HepG2 (cell line): ENCODE measurements around the gene PAK1IP1.

Source experiments
- ATF4 ChIP-seq, 2 experiments: fragments of 450-650 bp in 1 of 2; sonication (generic) in 1 of 2; formaldehyde crosslinking; IDR thresholded peaks; 2 replicates each; pipeline versions ENCODE4 v1.5.0 to v1.8.0; 2020 to 2022; ENCODE audit warnings: mild to moderate bottlenecking in 1 of 2, missing genetic modification reagents in 1 of 2
- CEBPZ ChIP-seq: IDR thresholded peaks from 2 replicates; pipeline ENCODE4 v1.6.1; 2012; ENCODE audit warnings: low read length, improper control_type of control experiment
- CTCF ChIP-seq: sonication (generic); formaldehyde crosslinking; IDR thresholded peaks from 2 replicates; pipeline ENCODE4 v1.5.0; 2020; ENCODE audit warnings: mild to moderate bottlenecking, missing genetic modification reagents, moderate library complexity
- JUNB ChIP-seq: sonication (generic); formaldehyde crosslinking; IDR thresholded peaks from 2 replicates; pipeline ENCODE4 v1.8.0; 2022; ENCODE audit warnings: missing genetic modification reagents, mild to moderate bottlenecking, borderline replicate concordance
- POLR2A ChIP-seq, 2 experiments: IDR thresholded peaks; 2 replicates each; pipeline ENCODE4 v1.6.1; 2011; ENCODE audit warnings: low read depth in 2 of 2, low read length in 2 of 2, mild to moderate bottlenecking in 1 of 2, moderate library complexity in 1 of 2; ENCODE audit not compliant: insufficient read depth in 1 of 2
- SIX4 ChIP-seq: sonication (generic); formaldehyde crosslinking; IDR thresholded peaks from 2 replicates; pipeline ENCODE4 v1.4.0; 2020; ENCODE audit warnings: missing genetic modification reagents
- ZBTB34 ChIP-seq: sonication (generic); formaldehyde crosslinking; IDR thresholded peaks from 2 replicates; pipeline ENCODE4 v1.8.0; 2022; ENCODE audit warnings: mild to moderate bottlenecking, missing genetic modification reagents
- ZBTB8A ChIP-seq: sonication (generic); formaldehyde crosslinking; IDR thresholded peaks from 2 replicates; pipeline ENCODE4 v1.4.0; 2020; ENCODE audit warnings: mild to moderate bottlenecking, low read depth, missing genetic modification reagents, borderline replicate concordance
- ZFP82 ChIP-seq: sonication (generic); formaldehyde crosslinking; IDR thresholded peaks from 2 replicates; pipeline ENCODE4 v1.5.1; 2020; ENCODE audit warnings: mild to moderate bottlenecking, missing genetic modification reagents, borderline replicate concordance
- ZNF354B ChIP-seq: sonication (generic); formaldehyde crosslinking; IDR thresholded peaks from 2 replicates; pipeline ENCODE4 v1.8.0; 2022; ENCODE audit warnings: mild to moderate bottlenecking, missing genetic modification reagents

- TF ChIP-seq SIX4, result no peak
- TF ChIP-seq JUNB, result no peak
- TF ChIP-seq ATF4 (CRISPR knock-in tag; IDR thresholded peaks at IDR 0.05), result no peak
- TF ChIP-seq CEBPZ, result no peak
- TF ChIP-seq CTCF (CRISPR knock-in tag), result no peak
- no peak for TF ChIP-seq POLR2A (IDR thresholded peaks at IDR 0.05; ENCODE audit: insufficient read depth in 1 of 2, low read depth in 2 of 2, low read length in 2 of 2)
- TF ChIP-seq ZBTB34, result no peak
- no peak for TF ChIP-seq ZFP82 (CRISPR knock-in tag)
- TF ChIP-seq ZBTB8A, result no peak
- TF ChIP-seq ZNF354B (CRISPR knock-in tag), result no peak
These were observed 1.9 kb downstream of the PAK1IP1 start for GRCh38 chr6:10696655-10697054.
